Suppressor macrophage treated with lipopolysaccharide for 1 hour (primary cell): ENCODE measurements around the gene DNAI7.

ENCODE experiments used
- DNase-seq, 3 donors: peaks; one replicate each; pipeline ENCODE4 v3.0.0-alpha.2; 2020 to 2022

Gene DNAI7

GRCh38 chr12:25099010-25099409, 96.0 kb downstream of the DNAI7 start:
- DNase-seq = no peak

GRCh38 chr12:25089738-25090137, 105.2 kb downstream of the DNAI7 start:
- no peak for DNase-seq

GRCh38 chr12:25087596-25087995, 107.4 kb downstream of the DNAI7 start:
- no peak for DNase-seq

GRCh38 chr12:25084816-25085215, 110.1 kb downstream of the DNAI7 start:
- DNase-seq = no peak

GRCh38 chr12:25083211-25083610, 111.7 kb downstream of the DNAI7 start:
- no peak for DNase-seq

- no peak for DNase-seq
Measured at GRCh38 chr12:25082628-25083027, 112.3 kb downstream of the DNAI7 start.

GRCh38 chr12:25079393-25079792, 115.6 kb downstream of the DNAI7 start:
- DNase-seq = no peak

- no peak for DNase-seq
Measured at GRCh38 chr12:25074954-25075353, 120.0 kb downstream of the DNAI7 start.

GRCh38 chr12:25074113-25074512, 120.8 kb downstream of the DNAI7 start:
- peak in 1 of 3 donors; percentile 41 for DNase-seq

- DNase-seq = peak; percentile 57 to 76 (median 75)
Measured at GRCh38 chr12:25072906-25073650, 121.9 kb downstream of the DNAI7 start.

GRCh38 chr12:25071366-25071765, 123.6 kb downstream of the DNAI7 start:
- DNase-seq = peak in 2 of 3 donors; percentile 46 to 47

- peak in 1 of 3 donors; percentile 22 for DNase-seq
Measured at GRCh38 chr12:25069224-25069623, 125.7 kb downstream of the DNAI7 start.

- no peak for DNase-seq
Measured at GRCh38 chr12:25065035-25065434, 129.9 kb downstream of the DNAI7 start.

GRCh38 chr12:25063873-25064628, 130.9 kb downstream of the DNAI7 start:
- no peak for DNase-seq

- DNase-seq = no peak
Measured at GRCh38 chr12:25058658-25059058, 136.3 kb downstream of the DNAI7 start.
